Activated effector memory CD4-positive, alpha-beta T cell treated with anti-CD3 and anti-CD28 coated beads, Interleukin-2, amount 50 U/mL, for 16 hours (primary cell): ENCODE results near the gene VAV1.
"Not testable (repeated sequence)": the region's sequence is repeated elsewhere in the genome, so short reads cannot be mapped to it uniquely, and the experiment has no call there.

Experiments used
- DNase-seq: peaks from one replicate; pipeline ENCODE4 v3.0.0-alpha.2; 2020

Gene VAV1

GRCh38 chr19:6856749-6857372 is 84.4 kb downstream of the VAV1 start:
- DNase-seq: peak; percentile 50

DNA sequence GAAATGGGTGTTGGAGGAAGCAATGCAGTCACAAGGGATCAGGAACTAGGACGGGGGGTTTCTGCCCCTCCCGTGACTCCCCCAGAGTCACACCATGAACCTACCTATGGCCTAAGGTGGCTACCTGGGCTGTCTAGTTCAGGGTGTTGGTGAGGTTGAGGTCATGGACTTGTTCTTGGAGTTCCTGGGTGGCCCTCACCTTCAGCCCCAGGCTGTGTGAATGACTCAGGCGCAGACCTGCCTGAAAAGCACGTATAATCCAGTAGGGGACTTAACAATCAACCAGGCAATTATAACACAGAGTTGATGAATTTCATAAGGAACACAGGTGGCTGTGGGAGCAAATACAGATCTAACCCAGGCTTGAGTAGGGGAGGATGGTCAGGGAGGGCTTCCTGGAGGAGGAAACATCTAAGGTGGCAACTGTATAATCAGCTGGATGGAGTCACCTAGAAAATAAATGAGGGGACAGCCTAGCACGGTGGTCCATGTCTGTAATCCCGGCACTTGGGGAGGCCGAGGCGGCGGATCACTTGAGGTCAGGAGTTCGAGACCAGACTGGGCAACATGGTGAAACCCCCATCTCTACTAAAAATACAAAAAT is 89.3 kb downstream of the VAV1 start:
- DNase-seq: no peak

DNA sequence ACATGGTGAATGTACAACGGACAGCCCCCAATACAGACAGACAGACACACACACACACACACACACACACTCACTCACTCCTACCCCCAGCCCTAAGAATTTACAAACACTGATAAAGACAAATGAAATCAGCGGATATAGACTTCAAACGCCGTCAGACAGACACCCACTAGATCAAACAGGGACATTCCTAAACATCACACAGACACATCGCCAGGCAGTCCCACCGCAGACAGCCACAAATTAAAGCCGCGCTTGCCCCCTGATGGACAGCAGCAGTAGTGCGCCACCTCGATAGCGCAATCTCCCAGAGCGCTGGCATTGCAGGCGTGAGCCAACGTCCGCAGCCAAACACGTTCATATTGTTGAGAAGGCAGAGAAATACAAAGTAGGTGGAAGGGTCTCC is 90.2 kb downstream of the VAV1 start:
- peak; percentile 96 for DNase-seq

GRCh38 chr19:6864325-6864940 is 91.9 kb downstream of the VAV1 start:
- DNase-seq: no peak

DNA sequence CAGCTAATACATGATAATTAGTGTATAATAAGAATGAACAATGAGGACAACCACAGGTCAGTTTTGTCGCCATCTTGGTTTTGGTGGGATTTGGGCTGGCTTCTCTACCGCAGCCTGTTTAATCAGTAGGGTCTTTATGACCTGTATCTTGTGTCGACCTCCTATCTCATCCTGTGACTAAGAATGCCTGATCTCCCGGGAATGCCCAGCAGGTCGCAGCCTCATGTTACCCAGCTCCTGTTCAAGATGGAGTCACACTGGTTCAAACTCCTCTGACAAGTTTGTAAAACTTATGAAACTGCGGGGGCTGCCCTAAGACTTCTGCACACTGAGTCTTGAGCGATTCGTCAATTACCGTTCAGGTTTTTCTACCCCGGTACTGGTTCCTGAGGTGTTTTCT is 93.3 kb downstream of the VAV1 start:
- DNase-seq: no peak

- no peak for DNase-seq
These were observed 94.2 kb downstream of the VAV1 start for GRCh38 chr19:6866741-6867151.

DNA sequence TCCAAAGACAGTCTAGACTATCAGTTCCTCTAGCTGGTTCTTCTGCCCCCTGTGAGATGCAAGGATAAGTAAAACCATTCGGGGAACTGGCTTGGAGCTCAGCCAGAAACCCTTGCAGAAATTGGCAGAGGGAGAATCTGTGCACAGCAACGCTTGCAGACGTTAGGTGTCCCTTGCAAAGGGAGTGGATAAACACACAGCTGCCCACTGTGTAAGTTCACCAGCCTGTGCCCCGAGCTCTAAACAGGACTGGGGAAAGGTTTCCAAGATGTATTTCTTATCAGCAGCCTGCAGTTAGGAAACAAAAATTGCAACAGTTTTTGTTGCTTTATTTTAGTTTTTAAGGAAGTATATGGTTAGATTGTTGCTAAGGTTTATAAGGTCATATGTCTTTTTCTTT is 95.8 kb downstream of the VAV1 start:
- DNase-seq: no peak

DNA sequence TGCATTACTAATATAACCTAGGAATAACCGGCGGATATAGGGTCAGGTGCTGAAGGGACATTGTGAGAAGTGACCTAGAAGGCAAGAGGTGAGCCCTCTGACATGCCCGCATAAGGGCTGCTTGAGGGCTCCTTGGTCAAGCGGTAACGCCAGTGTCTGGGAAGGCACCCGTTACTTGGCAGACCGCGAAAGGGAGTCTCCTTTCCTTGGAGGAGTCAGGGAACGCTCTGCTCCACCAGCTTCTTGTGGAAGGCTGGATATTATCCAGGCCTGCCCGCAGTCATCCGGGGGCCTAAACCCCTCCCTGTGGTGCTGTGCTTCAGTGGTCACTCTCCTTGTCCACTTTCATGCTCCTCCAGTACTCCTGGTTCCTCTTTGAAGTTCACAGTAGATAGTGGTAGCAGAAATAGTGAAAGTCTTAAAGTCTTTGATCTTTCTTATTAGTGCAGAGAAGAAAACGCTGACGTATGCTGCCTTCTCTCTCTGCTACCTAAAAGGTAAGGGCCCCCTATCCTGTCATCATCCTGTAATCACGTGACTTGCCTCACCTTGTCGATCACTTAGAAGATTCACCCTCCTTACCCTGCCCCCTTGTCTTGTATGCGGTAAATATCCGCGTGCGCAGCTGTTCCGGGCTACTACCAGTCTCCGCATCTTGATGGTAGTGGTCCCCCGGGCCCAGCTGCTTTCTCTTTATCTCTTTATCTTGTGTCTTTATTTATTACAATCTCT is 96.8 kb downstream of the VAV1 start:
- DNase-seq: not testable (repeated sequence)

DNA sequence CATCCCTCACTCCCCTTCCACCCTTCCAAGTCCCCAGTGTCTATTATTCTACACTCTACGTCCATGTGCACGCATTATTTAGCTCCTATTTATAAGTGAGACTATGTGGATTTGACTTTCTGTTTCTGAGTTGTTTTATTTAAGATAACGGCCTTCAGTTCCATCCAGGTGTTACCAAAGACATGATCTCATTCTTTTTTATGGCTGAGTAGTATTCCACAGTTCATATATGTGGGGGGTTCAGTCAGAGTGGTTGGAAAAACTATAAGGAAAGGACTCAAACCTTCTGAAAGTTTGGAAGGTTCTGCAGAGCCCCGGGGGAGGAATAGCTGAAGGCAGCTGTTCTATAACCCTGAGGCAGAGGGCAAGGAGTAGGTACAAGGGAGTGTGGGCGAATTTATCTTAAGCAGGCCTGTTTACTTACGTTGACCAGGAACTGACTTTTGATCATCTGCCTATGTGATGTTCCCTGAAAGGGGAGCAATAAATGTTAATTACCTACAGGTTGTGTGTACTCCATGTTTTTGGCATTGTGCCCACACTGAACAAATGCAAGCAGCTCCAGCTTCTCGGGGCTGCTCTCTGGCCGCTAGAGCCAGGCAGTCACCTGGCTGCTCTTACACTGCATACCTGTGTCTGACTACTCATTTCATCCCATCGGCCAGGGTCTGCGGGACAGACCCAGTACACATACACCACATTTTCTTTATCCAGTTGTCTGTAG is 101.4 kb downstream of the VAV1 start:
- DNase-seq: no peak

DNA sequence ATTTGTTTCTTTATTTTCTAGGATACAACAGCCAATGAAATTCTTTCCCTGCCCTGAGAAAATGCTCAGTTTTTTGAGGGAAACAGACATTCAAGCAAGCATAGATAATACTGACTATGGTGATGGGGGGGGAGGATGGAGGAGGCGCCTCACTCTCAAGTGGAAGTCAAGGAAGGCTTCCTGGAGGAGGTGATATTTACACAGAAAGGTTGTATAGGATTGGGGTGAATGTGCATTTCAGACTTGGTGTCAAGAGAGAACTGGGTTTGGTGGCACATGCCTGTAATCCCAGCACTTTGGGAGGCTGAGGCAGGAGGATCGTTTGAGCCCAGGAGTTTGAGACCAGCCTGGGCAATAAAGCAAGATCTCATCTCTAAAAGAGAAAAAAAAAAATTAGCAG is 102.7 kb downstream of the VAV1 start:
- DNase-seq: no peak

DNA sequence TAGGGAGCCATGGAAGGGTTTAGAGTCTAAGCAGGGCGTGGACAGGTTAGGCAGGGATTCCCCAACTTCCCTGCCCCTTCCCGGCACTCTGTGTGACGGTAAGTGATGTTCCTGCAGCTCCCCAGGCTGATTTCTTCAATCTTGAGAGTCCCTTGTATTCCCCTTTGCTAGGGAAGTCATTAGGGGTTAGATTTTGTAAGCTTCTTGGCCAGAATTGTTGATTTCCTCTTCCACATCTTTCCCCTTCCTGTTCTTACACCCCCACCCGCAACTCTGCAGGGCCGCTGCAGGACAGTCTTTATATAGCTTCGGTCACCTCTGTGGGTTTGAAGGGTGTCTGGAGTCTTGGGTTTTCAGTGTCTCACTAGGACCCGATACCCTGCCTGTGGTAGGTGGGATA is 104.2 kb downstream of the VAV1 start:
- DNase-seq: no peak

DNA sequence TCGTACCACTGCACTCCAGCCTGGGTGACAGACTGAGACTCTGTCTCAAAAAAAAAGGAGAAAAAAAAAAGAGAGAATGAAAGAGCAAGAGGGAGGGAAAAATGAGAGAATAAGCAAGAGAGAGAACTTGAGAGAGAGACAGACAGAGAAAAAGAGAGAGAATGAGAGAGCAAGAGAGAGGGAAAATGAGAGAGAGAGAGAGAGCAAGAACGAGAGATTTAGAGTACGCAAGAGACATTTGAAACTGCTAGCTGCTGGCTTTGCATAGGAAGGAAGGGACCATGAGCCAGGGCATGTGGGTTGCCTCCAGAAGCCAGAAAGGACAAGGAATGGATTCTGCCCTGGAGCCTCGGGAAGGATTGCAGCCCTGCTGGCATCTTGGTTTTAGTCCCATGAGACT is 105.3 kb downstream of the VAV1 start:
- no peak for DNase-seq

GRCh38 chr19:6886277-6886897 is 113.9 kb downstream of the VAV1 start:
- DNase-seq: no peak

GRCh38 chr19:6887316-6887715 is 114.8 kb downstream of the VAV1 start, which contains the start of gene ADGRE1:
ADGRE1 (plus strand) TSS chr19:6887579; CDS start chr19:6887609, 30 bp downstream.
- DNase-seq: no peak

GRCh38 chr19:6888967-6889366 is 116.5 kb downstream of the VAV1 start:
- DNase-seq: no peak

- no peak for DNase-seq
These were observed 117.9 kb downstream of the VAV1 start for GRCh38 chr19:6890401-6890913.

GRCh38 chr19:6890938-6891337 is 118.4 kb downstream of the VAV1 start:
- peak; percentile 71 for DNase-seq

GRCh38 chr19:6891761-6892385 is 119.4 kb downstream of the VAV1 start:
- DNase-seq: no peak

DNA sequence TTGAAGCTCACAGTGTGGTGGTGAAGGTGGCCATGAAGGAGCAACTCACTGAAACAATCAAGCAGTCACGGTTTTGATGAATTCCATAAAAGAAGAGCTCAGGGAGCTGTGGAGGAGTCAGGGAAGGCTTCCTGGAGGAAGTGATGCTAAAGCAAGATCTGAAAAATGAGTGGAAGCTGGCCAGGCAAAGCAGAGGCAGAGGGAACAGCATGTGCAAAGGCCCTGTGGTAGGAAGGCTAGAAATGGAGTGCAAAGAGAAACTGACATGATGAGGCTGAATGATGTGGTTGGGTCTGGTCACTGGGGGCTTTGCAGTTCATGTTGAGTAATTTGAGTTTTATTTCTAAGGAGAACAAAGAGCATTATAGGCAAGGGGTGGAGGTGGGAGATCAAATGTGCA is 121.8 kb downstream of the VAV1 start:
- DNase-seq: no peak

DNA sequence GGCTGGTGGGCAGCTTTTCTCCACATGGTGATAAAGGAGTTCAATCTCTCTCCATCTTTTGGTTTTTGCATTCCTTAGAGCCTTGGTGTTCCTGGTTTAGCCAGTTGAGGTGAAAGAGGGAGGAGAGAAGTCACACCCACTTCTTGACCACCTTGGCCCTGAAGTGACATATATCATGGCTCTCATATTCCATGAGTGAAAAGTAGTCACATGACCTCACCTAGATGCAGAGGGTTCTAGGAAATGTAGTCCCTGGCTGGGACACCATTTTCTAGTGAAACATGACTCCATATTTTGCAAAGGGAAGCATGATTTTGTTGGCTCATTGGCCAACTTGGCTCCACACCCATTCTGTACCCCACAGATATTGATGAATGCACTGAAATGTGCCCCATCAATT is 130.9 kb downstream of the VAV1 start:
- no peak for DNase-seq

- no peak for DNase-seq
These were observed 134.1 kb downstream of the VAV1 start for GRCh38 chr19:6906559-6907060.
